ENCODE results near the gene PLPP3. TPM values are rescaled to one million over a fixed set of nuclear protein-coding genes. Genes with fewer than 3 reads are reported as not detected.

The PLPP3 gene
- total and polyA plus RNA-seq, 2 of the 8 experiments (the other 6 are each of a cell fraction or from before 2014, with no cell fraction given) = 33.2 to 42.0 TPM

- H3K18ac ChIP-seq (ENCODE audit: extremely low read depth, low read length) = no peak overlapping the region
- no peak overlapping the region for H4K91ac ChIP-seq (replicated peaks; ENCODE audit: insufficient read length, low read length)
- H2BK5ac ChIP-seq (ENCODE audit: low read depth, low read length) = no peak overlapping the region
- H3K4ac ChIP-seq (replicated peaks; ENCODE audit: insufficient read length, low read depth, low read length) = no peak overlapping the region
- H3K4me3 ChIP-seq (ENCODE audit: extremely low read depth in 1 of 4, insufficient read depth in 2 of 4, low read depth in 3 of 4, low read length in 4 of 4) = no peak overlapping the region
- H3K4me1 ChIP-seq (replicated peaks in 1 of 4; ENCODE audit: control insufficient read depth in 3 of 4, insufficient read depth in 4 of 4, low read length in 3 of 4) = peaks cover 5 to 40% (median 28%) of the 10 kb centered on the region in 4 experiments; a peak in 6 of 7 replicates
- no peak overlapping the region for H2BK12ac ChIP-seq (ENCODE audit: low read depth, low read length)
- H2BK20ac ChIP-seq (ENCODE audit: low read length) = no peak overlapping the region
- no peak overlapping the region for H3K56ac ChIP-seq (replicated peaks; ENCODE audit: insufficient read length, low read depth, low read length)
- H3K79me2 ChIP-seq (ENCODE audit: control insufficient read depth in 1 of 2, insufficient read depth in 2 of 2, low read length in 2 of 2) = peaks cover 29 to 94% of the 10 kb centered on the region in 2 experiments
- H4K8ac ChIP-seq (ENCODE audit: extremely low read depth, insufficient read depth, low read length) = no peak overlapping the region
- H3K23me2 ChIP-seq (ENCODE audit: low read depth, low read length) = no peaks in the 10 kb centered on the region
- H2AFZ ChIP-seq (ENCODE audit: low read length) = no peak overlapping the region
- ChIA-PET POLR2A (ENCODE audit: partially characterized antibody) (interaction anchor here (1.0 to 2.0 kb wide), 4 partner anchors 14 to 45 kb away, joined by 3 to 10 read pairs (median 4); no protein-coding TSS in a partner anchor), CTCF (ENCODE audit: partially characterized antibody) (interaction anchor here (0.8 to 2.5 kb wide), 4 partner anchors 14 to 23 kb away, joined by 4 to 6 read pairs (median 5); no protein-coding TSS in a partner anchor)
- no peaks in the 10 kb centered on the region; a peak in 1 of 8 replicates for H3K36me3 ChIP-seq (ENCODE audit: control insufficient read depth in 2 of 4, insufficient read depth in 4 of 4, low read length in 3 of 4)
- H3K9ac ChIP-seq (replicated peaks in 1 of 4; ENCODE audit: extremely low read depth in 1 of 4, low read depth in 3 of 4, low read length in 3 of 4) = no peak overlapping the region
- no peaks in the 10 kb centered on the region for H3K27me3 ChIP-seq (replicated peaks in 1 of 4; ENCODE audit: control insufficient read depth in 3 of 4, extremely low read depth in 1 of 4, insufficient read depth in 3 of 4, low read length in 3 of 4)
- no peak overlapping the region for H3K14ac ChIP-seq (ENCODE audit: insufficient read length)
- H3K27ac ChIP-seq (ENCODE audit: low read depth, low read length) = no peak overlapping the region
- no peak overlapping the region for H2AK5ac ChIP-seq (ENCODE audit: low read depth, low read length)
- H4K20me1 ChIP-seq (replicated peaks in 1 of 2; ENCODE audit: control insufficient read depth in 1 of 2, insufficient read depth in 2 of 2, low read length in 2 of 2) = peaks cover 2 to 3% of the 10 kb centered on the region in 2 experiments
- H2BK120ac ChIP-seq (replicated peaks; ENCODE audit: low read depth, low read length) = no peak overlapping the region
- H3K4me2 ChIP-seq (ENCODE audit: insufficient read depth in 1 of 2, low read depth in 2 of 2, low read length in 2 of 2) = no peak overlapping the region
- DNase-seq (ENCODE audit: low read depth in 1 of 2, low spot score in 2 of 2) (no peak), FAIRE-seq (no peak)
- no peaks in the 10 kb centered on the region for H3K9me3 ChIP-seq (ENCODE audit: insufficient read depth in 2 of 2, low read depth in 1 of 2, low read length in 1 of 2)
- 86% methylated on average over 7 of the region's 8 CpGs; no CpG with 5 or more reads in 1 of the 2 experiments for WGBS, 2 experiments (ENCODE audit: extremely low coverage in 1 of 2, insufficient coverage in 1 of 2, insufficient read length in 1 of 2, insufficient replicate concordance in 2 of 2, low coverage in 1 of 2, low lambda C conversion rate in 2 of 2, missing lambda C conversion rate in 1 of 2)
- no peak overlapping the region for H4K5ac ChIP-seq (ENCODE audit: insufficient read length, low read depth, low read length)
- H3K79me1 ChIP-seq (ENCODE audit: low read depth, low read length) = peaks cover 8% of the 10 kb centered on the region
- no peak overlapping the region for H2BK15ac ChIP-seq (ENCODE audit: low read length)
- H3K23ac ChIP-seq (ENCODE audit: insufficient read length) = no peak overlapping the region
- TF ChIP-seq SUZ12 (IDR thresholded peaks at IDR 0.05; ENCODE audit: low read length) = no peak
These were observed 17.9 kb downstream of the PLPP3 start for GRCh38 chr1:56561227-56562019.

All from H1 (cell line).